HepG2 (cell line): ENCODE data around the gene SLFNL1. TPM values are rescaled to one million over a fixed set of nuclear protein-coding genes. Genes with fewer than 3 reads are reported as not detected.

Experiments used
- ATAC-seq: fragments of 200-7000 bp; cut with Tn5 transposase; 3 replicates; pipeline ENCODE4 v1.9.1; 2020; ENCODE audit warnings: mild to moderate bottlenecking, moderate library complexity
- BruUV-seq: library from RNA; stranded (reverse); fragments of 400-500 nt; replicated peaks from 2 replicates; lab custom pipeline; 2021; lab: Mats Ljungman, UMichigan
- CTCF ChIA-PET: fragments of 300-600 bp; formaldehyde crosslinking; extraction: SDS; loops from one replicate; lab custom pipeline; 2021; ENCODE audit warnings: low total read pairs, inconsistent platforms, low intra/inter-chr PET ratio; lab: Yijun Ruan, JAX
- POLR2A ChIA-PET: fragments of 350-600 bp; sonication (Branson Sonifier 250); formaldehyde crosslinking; loops from one replicate; lab custom pipeline; 2020; ENCODE audit warnings: antibody characterized with exemption, inconsistent platforms; lab: Yijun Ruan, JAX
- DNase-seq: peaks from one replicate; pipeline ENCODE4 v3.0.0-alpha.2; 2015; ENCODE audit warnings: low spot score
- FAIRE-seq: peaks from 3 replicates; lab custom pipeline; 2011; peaks lifted over from hg19 to GRCh38; lab: Jason Lieb, UNC
- H2AFZ ChIP-seq: one replicate; pipeline ENCODE4 v1.6.1; 2011; ENCODE audit warnings: low read length, inconsistent platforms
- H3K27ac ChIP-seq: fragments of 300-600 bp; 3 replicates; pipeline ENCODE4 v1.8.0; 2011; ENCODE audit warnings: mixed run types, mild to moderate bottlenecking, mixed read lengths, low read length, inconsistent platforms; ENCODE audit not compliant: insufficient read depth; ENCODE audit errors: extremely low read length
- H3K27me3 ChIP-seq, 2 experiments: fragments of 200-600 bp in 1 of 2; 2 replicates in 1 of 2; 3 replicates in 1 of 2; pipeline versions ENCODE4 v1.6.0 to v1.8.0; 2011; ENCODE audit warnings: low read length in 2 of 2, mild to moderate bottlenecking in 2 of 2, moderate library complexity in 2 of 2, inconsistent platforms in 1 of 2; ENCODE audit not compliant: insufficient read depth in 2 of 2, control insufficient read depth in 1 of 2
- H3K36me3 ChIP-seq, 2 experiments: fragments of 200-600 bp in 1 of 2; replicated peaks in 1 of 2; 2 replicates in 1 of 2; 3 replicates in 1 of 2; pipeline versions ENCODE4 v1.5.1 to v1.8.0; 2011; ENCODE audit warnings: low read length in 2 of 2, inconsistent platforms in 1 of 2; ENCODE audit not compliant: insufficient read depth in 2 of 2, control insufficient read depth in 1 of 2
- H3K4me1 ChIP-seq: 2 replicates; pipeline ENCODE4 v1.5.1; 2012; ENCODE audit warnings: low read length, inconsistent platforms; ENCODE audit not compliant: insufficient read depth
- H3K4me2 ChIP-seq: 2 replicates; pipeline ENCODE4 v1.6.0; 2011; ENCODE audit warnings: low read depth, low read length, inconsistent platforms
- H3K4me3 ChIP-seq, 3 experiments: fragments of 200-600 bp in 1 of 3; sonication (generic), shearing (Covaris generic) in 1 of 3; replicated peaks in 1 of 3; 2 replicates each; pipeline ENCODE4 v1.5.1; 2011 to 2016; ENCODE audit warnings: low read length in 3 of 3, inconsistent platforms in 2 of 3, low read depth in 2 of 3, mild to moderate bottlenecking in 2 of 3, control low read depth in 1 of 3, mixed read lengths in 1 of 3; ENCODE audit not compliant: insufficient read depth in 1 of 3
- H3K79me2 ChIP-seq: one replicate; pipeline ENCODE4 v1.6.1; 2011; ENCODE audit warnings: low read length, inconsistent platforms; ENCODE audit not compliant: insufficient read depth
- H3K9ac ChIP-seq: 2 replicates; pipeline ENCODE4 v1.6.0; 2011; ENCODE audit warnings: mild to moderate bottlenecking, low read depth, low read length, inconsistent platforms; ENCODE audit not compliant: insufficient read depth
- H3K9me3 ChIP-seq: 2 replicates; pipeline ENCODE4 v1.5.1; 2012; ENCODE audit warnings: mild to moderate bottlenecking, low read length
- H4K20me1 ChIP-seq: 2 replicates; pipeline ENCODE4 v1.6.0; 2011; ENCODE audit warnings: inconsistent platforms, mild to moderate bottlenecking, low read length, moderate library complexity; ENCODE audit not compliant: insufficient read depth
- CHD4 ChIP-seq: fragments of 200-600 bp; sonication (generic); IDR thresholded peaks from 2 replicates; pipeline ENCODE4 v1.7.0; 2017; ENCODE audit warnings: mild to moderate bottlenecking, low read length, borderline replicate concordance
- SP4 ChIP-seq: sonication (generic); formaldehyde crosslinking; IDR thresholded peaks from 2 replicates; pipeline ENCODE4 v1.8.1; 2023; ENCODE audit warnings: mild to moderate bottlenecking, missing genetic modification reagents
- ZKSCAN5 ChIP-seq: sonication (generic); formaldehyde crosslinking; IDR thresholded peaks from 2 replicates; pipeline ENCODE4 v1.5.1; 2020; ENCODE audit warnings: mild to moderate bottlenecking, missing genetic modification reagents
- ZNF121 ChIP-seq: sonication (generic); formaldehyde crosslinking; IDR thresholded peaks from 2 replicates; pipeline ENCODE4 v1.5.0; 2020; ENCODE audit warnings: mild to moderate bottlenecking, missing genetic modification reagents
- ZSCAN12 ChIP-seq: sonication (generic); formaldehyde crosslinking; IDR thresholded peaks from 2 replicates; pipeline ENCODE4 v1.9.0; 2021; ENCODE audit warnings: mild to moderate bottlenecking, missing genetic modification reagents
- WGBS: methylation state at CpG from one replicate; pipeline ENCODE4 v1.1.6; 2017; ENCODE audit warnings: low lambda C conversion rate; 5-methylcytosine and 5-hydroxymethylcytosine counted together
- in situ Hi-C: cut with HindIII; loops from 2 replicates; pipeline ENCODE4 v1.10.0; 2017; ENCODE audit warnings: low pct_unique_long_range_greater_than_20kb; ENCODE audit not compliant: extremely low pct_ligation_motif_present
- intact Hi-C: fragments of 100-400 bp; cut with micrococcal nuclease; formaldehyde crosslinking; loops from one replicate; pipeline ENCODE4 v1.10.0; 2022; ENCODE audit not compliant: unreplicated experiment
- polyA plus RNA-seq, 8 experiments: library from polyadenylated mRNA; depleted of rRNA in 3 of 8; stranded (reverse) in 7 of 8; unstranded in 1 of 8; fragments of >200 nt; fragmentation: Illumina TruSeq in 4 of 8; extraction: Trizol in 4 of 8; gene quantifications; 2 replicates each; pipeline versions ENCODE4 v1.2.1 to v1.2.3, GENCODE V29; 2011 to 2016; ENCODE audit warnings: low read depth in 4 of 8, missing spikeins in 1 of 8, mixed read lengths in 1 of 8; ENCODE audit not compliant: insufficient read depth in 1 of 8
- total RNA-seq, 5 experiments: library from RNA; depleted of rRNA; stranded (reverse); fragments of >200 nt; fragmentation: Illumina TruSeq; extraction: Trizol; gene quantifications; 2 replicates each; pipeline ENCODE4 v1.2.3, GENCODE V29; 2016; ENCODE audit warnings: low read depth in 1 of 5
- TF ChIP-seq, protein P1 (sequence below), 2 experiments: sonication (generic) in 1 of 2; formaldehyde crosslinking in 1 of 2; IDR thresholded peaks; 2 replicates each; pipeline versions ENCODE4 v1.6.1 to v1.9.0; 2014 to 2022; ENCODE audit warnings: antibody characterized with exemption in 1 of 2, borderline replicate concordance in 1 of 2, inconsistent platforms in 1 of 2, low read depth in 1 of 2, missing genetic modification reagents in 1 of 2
- TF ChIP-seq, protein P2 (sequence below): sonication (generic); formaldehyde crosslinking; IDR thresholded peaks from 2 replicates; pipeline ENCODE4 v1.5.0; 2020; ENCODE audit warnings: missing genetic modification reagents
- TF ChIP-seq, protein P3 (sequence below): sonication (generic); formaldehyde crosslinking; IDR thresholded peaks from 2 replicates; pipeline ENCODE4 v1.8.0; 2022; ENCODE audit warnings: low read depth, missing genetic modification reagents
- TF ChIP-seq, protein P4 (sequence below): IDR thresholded peaks from 2 replicates; pipeline ENCODE4 v1.6.1; 2016; ENCODE audit warnings: low read depth, missing genetic modification reagents, missing compliant biosample characterization

Gene SLFNL1
- total and polyA plus RNA-seq, 2 of the 13 experiments (the other 11 are each of a cell fraction or from before 2014, with no cell fraction given): 0.07 to 0.20 TPM

DNA sequence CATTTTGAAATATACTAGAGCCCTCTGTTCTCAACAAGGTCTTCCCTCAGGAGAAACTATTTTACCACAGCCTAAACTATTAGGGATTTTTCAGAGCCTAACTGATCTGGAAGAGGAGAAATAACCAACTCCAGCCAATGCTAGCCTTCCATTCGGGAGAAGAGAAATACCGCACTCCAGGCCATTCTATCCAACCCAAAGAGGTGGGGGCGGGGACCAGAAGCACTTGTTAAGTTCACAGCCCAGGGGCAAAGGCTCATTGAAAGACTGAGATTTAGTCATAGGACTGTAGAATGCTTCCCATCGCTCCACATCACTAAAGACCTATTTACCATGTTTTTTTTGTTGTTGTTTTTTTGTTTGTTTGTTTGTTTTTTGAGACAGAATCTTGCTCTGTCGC, 35.4 kb upstream of the SLFNL1 start:
- Histone ChIP-seq H3K27ac (no peak overlapping the region), H3K9ac (no peak overlapping the region), H3K4me3 (no peak overlapping the region), H3K4me1 (no peaks in the 10 kb centered on the region), H3K9me3 (no peaks in the 10 kb centered on the region), H3K4me2 (no peak overlapping the region), H3K36me3 (peaks cover 5 to 20% of the 10 kb centered on the region in 2 experiments), H4K20me1 (no peaks in the 10 kb centered on the region), H2AFZ (no peak overlapping the region), H3K79me2 (no peaks in the 10 kb centered on the region), H3K27me3 (no peaks in the 10 kb centered on the region)
- no peak for DNase-seq
- no peak for ATAC-seq
- no peak for FAIRE-seq
- no TSS peak for BruUV-seq
- intact Hi-C loops (no loop called here), in situ Hi-C loops (no loop called here)
- ChIA-PET POLR2A (no interaction called here), CTCF (no interaction called here)
- WGBS: 97% methylated on average over 5 of the region's 5 CpGs
- TF ChIP-seq ZNF121 (CRISPR knock-in tag): no peak
- TF ChIP-seq, protein P1, sequence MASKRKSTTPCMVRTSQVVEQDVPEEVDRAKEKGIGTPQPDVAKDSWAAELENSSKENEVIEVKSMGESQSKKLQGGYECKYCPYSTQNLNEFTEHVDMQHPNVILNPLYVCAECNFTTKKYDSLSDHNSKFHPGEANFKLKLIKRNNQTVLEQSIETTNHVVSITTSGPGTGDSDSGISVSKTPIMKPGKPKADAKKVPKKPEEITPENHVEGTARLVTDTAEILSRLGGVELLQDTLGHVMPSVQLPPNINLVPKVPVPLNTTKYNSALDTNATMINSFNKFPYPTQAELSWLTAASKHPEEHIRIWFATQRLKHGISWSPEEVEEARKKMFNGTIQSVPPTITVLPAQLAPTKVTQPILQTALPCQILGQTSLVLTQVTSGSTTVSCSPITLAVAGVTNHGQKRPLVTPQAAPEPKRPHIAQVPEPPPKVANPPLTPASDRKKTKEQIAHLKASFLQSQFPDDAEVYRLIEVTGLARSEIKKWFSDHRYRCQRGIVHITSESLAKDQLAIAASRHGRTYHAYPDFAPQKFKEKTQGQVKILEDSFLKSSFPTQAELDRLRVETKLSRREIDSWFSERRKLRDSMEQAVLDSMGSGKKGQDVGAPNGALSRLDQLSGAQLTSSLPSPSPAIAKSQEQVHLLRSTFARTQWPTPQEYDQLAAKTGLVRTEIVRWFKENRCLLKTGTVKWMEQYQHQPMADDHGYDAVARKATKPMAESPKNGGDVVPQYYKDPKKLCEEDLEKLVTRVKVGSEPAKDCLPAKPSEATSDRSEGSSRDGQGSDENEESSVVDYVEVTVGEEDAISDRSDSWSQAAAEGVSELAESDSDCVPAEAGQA (IDR thresholded peaks at IDR 0.05; ENCODE audit: low read depth): no peak
- TF ChIP-seq, protein P1 (CRISPR knock-in tag; IDR thresholded peaks at IDR 0.05; ENCODE audit: borderline replicate concordance): no peak
- TF ChIP-seq SP4 (CRISPR knock-in tag): no peak
- TF ChIP-seq, protein P2, sequence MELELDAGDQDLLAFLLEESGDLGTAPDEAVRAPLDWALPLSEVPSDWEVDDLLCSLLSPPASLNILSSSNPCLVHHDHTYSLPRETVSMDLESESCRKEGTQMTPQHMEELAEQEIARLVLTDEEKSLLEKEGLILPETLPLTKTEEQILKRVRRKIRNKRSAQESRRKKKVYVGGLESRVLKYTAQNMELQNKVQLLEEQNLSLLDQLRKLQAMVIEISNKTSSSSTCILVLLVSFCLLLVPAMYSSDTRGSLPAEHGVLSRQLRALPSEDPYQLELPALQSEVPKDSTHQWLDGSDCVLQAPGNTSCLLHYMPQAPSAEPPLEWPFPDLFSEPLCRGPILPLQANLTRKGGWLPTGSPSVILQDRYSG: no peak
- TF ChIP-seq, protein P3, sequence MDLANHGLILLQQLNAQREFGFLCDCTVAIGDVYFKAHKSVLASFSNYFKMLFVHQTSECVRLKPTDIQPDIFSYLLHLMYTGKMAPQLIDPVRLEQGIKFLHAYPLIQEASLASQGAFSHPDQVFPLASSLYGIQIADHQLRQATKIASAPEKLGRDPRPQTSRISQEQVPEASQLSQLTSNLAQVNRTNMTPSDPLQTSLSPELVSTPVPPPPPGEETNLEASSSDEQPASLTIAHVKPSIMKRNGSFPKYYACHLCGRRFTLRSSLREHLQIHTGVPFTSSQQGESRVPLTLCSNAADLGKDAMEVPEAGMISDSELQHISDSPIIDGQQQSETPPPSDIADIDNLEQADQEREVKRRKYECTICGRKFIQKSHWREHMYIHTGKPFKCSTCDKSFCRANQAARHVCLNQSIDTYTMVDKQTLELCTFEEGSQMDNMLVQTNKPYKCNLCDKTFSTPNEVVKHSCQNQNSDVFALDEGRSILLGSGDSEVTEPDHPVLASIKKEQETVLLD (CRISPR knock-in tag): no peak
- TF ChIP-seq ZSCAN12: no peak
- TF ChIP-seq CHD4: no peak
- TF ChIP-seq, protein P4, sequence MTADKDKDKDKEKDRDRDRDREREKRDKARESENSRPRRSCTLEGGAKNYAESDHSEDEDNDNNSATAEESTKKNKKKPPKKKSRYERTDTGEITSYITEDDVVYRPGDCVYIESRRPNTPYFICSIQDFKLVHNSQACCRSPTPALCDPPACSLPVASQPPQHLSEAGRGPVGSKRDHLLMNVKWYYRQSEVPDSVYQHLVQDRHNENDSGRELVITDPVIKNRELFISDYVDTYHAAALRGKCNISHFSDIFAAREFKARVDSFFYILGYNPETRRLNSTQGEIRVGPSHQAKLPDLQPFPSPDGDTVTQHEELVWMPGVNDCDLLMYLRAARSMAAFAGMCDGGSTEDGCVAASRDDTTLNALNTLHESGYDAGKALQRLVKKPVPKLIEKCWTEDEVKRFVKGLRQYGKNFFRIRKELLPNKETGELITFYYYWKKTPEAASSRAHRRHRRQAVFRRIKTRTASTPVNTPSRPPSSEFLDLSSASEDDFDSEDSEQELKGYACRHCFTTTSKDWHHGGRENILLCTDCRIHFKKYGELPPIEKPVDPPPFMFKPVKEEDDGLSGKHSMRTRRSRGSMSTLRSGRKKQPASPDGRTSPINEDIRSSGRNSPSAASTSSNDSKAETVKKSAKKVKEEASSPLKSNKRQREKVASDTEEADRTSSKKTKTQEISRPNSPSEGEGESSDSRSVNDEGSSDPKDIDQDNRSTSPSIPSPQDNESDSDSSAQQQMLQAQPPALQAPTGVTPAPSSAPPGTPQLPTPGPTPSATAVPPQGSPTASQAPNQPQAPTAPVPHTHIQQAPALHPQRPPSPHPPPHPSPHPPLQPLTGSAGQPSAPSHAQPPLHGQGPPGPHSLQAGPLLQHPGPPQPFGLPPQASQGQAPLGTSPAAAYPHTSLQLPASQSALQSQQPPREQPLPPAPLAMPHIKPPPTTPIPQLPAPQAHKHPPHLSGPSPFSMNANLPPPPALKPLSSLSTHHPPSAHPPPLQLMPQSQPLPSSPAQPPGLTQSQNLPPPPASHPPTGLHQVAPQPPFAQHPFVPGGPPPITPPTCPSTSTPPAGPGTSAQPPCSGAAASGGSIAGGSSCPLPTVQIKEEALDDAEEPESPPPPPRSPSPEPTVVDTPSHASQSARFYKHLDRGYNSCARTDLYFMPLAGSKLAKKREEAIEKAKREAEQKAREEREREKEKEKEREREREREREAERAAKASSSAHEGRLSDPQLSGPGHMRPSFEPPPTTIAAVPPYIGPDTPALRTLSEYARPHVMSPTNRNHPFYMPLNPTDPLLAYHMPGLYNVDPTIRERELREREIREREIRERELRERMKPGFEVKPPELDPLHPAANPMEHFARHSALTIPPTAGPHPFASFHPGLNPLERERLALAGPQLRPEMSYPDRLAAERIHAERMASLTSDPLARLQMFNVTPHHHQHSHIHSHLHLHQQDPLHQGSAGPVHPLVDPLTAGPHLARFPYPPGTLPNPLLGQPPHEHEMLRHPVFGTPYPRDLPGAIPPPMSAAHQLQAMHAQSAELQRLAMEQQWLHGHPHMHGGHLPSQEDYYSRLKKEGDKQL (CRISPR knock-in tag): no peak
- TF ChIP-seq ZKSCAN5 (CRISPR knock-in tag): no peak
